Kidney (tissue), 14 donors: Measurements from ENCODE around the gene ELAC1. TPM values are rescaled to one million over a fixed set of nuclear protein-coding genes. Genes with fewer than 3 reads are reported as not detected.

Experiments used
- DNase-seq, 5 donors: peaks; one replicate each; pipeline ENCODE4 v3.0.0-alpha.2; 2013 to 2020
- FAIRE-seq: peaks from 2 replicates; lab custom pipeline; 2012; peaks lifted over from hg19 to GRCh38; lab: Jason Lieb, UNC
- H3K27ac ChIP-seq, 2 donors: one replicate each; pipeline ENCODE4 v1.7.0; 2013; ENCODE audit warnings: low read depth in 2 of 2, low read length in 2 of 2, inconsistent platforms in 1 of 2
- H3K27me3 ChIP-seq: one replicate; pipeline ENCODE4 v1.7.1; 2013; ENCODE audit warnings: low read length, inconsistent platforms; ENCODE audit not compliant: control insufficient read depth, insufficient read depth
- H3K36me3 ChIP-seq, 3 donors: one replicate each; pipeline versions ENCODE4 v1.7.0 to v1.7.1; 2013; ENCODE audit warnings: low read length in 3 of 3, control low read depth in 1 of 3, inconsistent platforms in 1 of 3; ENCODE audit not compliant: insufficient read depth in 3 of 3, control insufficient read depth in 2 of 3
- H3K4me1 ChIP-seq, 3 donors: one replicate each; pipeline versions ENCODE4 v1.7.0 to v1.7.1; 2013; ENCODE audit warnings: low read length in 3 of 3, inconsistent platforms in 1 of 3, low read depth in 1 of 3; ENCODE audit not compliant: control insufficient read depth in 2 of 3, insufficient read depth in 2 of 3
- H3K4me3 ChIP-seq, 3 donors: one replicate each; pipeline versions ENCODE4 v1.7.0 to v1.8.1; 2013; ENCODE audit warnings: low read length in 3 of 3, control low read depth in 1 of 3, inconsistent platforms in 1 of 3
- H3K9ac ChIP-seq, 3 donors: one replicate each; pipeline versions ENCODE4 v1.7.0 to v1.7.1; 2013; ENCODE audit warnings: low read length in 3 of 3, control low read depth in 1 of 3, inconsistent platforms in 1 of 3
- H3K9me3 ChIP-seq, 3 donors: one replicate each; pipeline versions ENCODE4 v1.7.0 to v1.7.1; 2013; ENCODE audit warnings: low read length in 3 of 3, control low read depth in 1 of 3, inconsistent platforms in 1 of 3; ENCODE audit not compliant: control insufficient read depth in 2 of 3, insufficient read depth in 1 of 3
- CTCF ChIP-seq: IDR thresholded peaks from 3 replicates; pipeline ENCODE4 v1.5.1; 2012; ENCODE audit warnings: mild to moderate bottlenecking, moderate library complexity, borderline replicate concordance; ENCODE audit not compliant: insufficient read depth; ENCODE audit errors: extremely low read depth
- intact Hi-C: fragments of 100-400 bp; cut with DNase I; formaldehyde crosslinking; loops from one replicate; pipeline ENCODE4 v1.11.1; 2022
- polyA plus RNA-seq: library from polyadenylated mRNA; stranded (reverse); fragments of 350-450 nt; fragmentation: Illumina TruSeq; extraction: RNeasy Lipid Tissue Mini Kit (QIAGEN cat#74804); gene quantifications from one replicate; pipeline ENCODE4 v1.2.3, GENCODE V29; 2014; ENCODE audit warnings: low read depth, low replicate concordance; ENCODE audit not compliant: insufficient read depth
- total RNA-seq: library from RNA; stranded (reverse); fragmentation: NEBNext Ultra II Directional; extraction: Animal tissue kit (Norgen Biotek cat#: 25700); gene quantifications from one replicate; pipeline ENCODE4 v1.2.1, GENCODE V29; 2021
- donor health status: control.
- donor health status: control.
- donor health status: control.
- donor health status: control.
- donor health status: control.
- donor health status: DM: yes; HTN: yes; CAD: no.
- donor health status: Normal renal cell carcinoma (clear cell type).

ELAC1 gene
- total and polyA plus RNA-seq, 2 donors from 2014 or later: 11.7 to 14.8 TPM

- H3K4me1 ChIP-seq: no peaks in the 10 kb centered on the region
- H3K27ac ChIP-seq: no peak overlapping the region
- no peak for DNase-seq
- no peak overlapping the region for H3K4me3 ChIP-seq
- no peak overlapping the region for H3K9ac ChIP-seq
- peaks cover 0 to 2% (median 0%) of the 10 kb centered on the region in 3 donors for H3K36me3 ChIP-seq
- no peak for FAIRE-seq
- H3K27me3 ChIP-seq: no peaks in the 10 kb centered on the region
- intact Hi-C loops: no loop called here
- no peaks in the 10 kb centered on the region for H3K9me3 ChIP-seq
- no peak for TF ChIP-seq CTCF
Observed at GRCh38 chr18:51006061-51006818, 38.4 kb downstream of the ELAC1 start.

GRCh38 chr18:51006948-51007789, 39.3 kb downstream of the ELAC1 start:
- Histone ChIP-seq H3K4me1 (no peaks in the 10 kb centered on the region), H3K27ac (no peak overlapping the region), H3K9ac (no peak overlapping the region), H3K27me3 (no peaks in the 10 kb centered on the region), H3K4me3 (no peak overlapping the region), H3K36me3 (peaks cover 0 to 2% (median 0%) of the 10 kb centered on the region in 3 donors), H3K9me3 (no peaks in the 10 kb centered on the region)
- FAIRE-seq (no peak), DNase-seq (peak in 1 of 5 donors; percentile 10)
- intact Hi-C loops: no loop called here
- TF ChIP-seq CTCF: no peak

GRCh38 chr18:51007790-51008139, 39.9 kb downstream of the ELAC1 start:
- TF ChIP-seq CTCF: no peak
- no peak for FAIRE-seq

More at GRCh38 chr18:51007790-51008139, 39.9 kb downstream of the ELAC1 start:
- no peak overlapping the region for H3K27ac ChIP-seq
- H3K4me3 ChIP-seq: no peak overlapping the region
- no peaks in the 10 kb centered on the region for H3K9me3 ChIP-seq
- H3K27me3 ChIP-seq: no peaks in the 10 kb centered on the region
- peaks cover 0 to 2% (median 0%) of the 10 kb centered on the region in 3 donors for H3K36me3 ChIP-seq
- no peak overlapping the region for H3K9ac ChIP-seq
- H3K4me1 ChIP-seq: no peaks in the 10 kb centered on the region
- intact Hi-C loops: no loop called here
- DNase-seq: no peak
